Heart left ventricle (tissue), 16 donors: Measurements from ENCODE around the gene PPP2R5B. TPM values are rescaled to one million over a fixed set of nuclear protein-coding genes. Genes with fewer than 3 reads are reported as not detected.
A peak's percentile ranks its signal among the peaks of the same experiment; 100 is the strongest.
"Not testable (repeated sequence)": the region's sequence is repeated elsewhere in the genome, so short reads cannot be mapped to it uniquely, and the experiment has no call there.

Experiments used
- ATAC-seq, 4 donors: fragments of 200-7000 bp; cut with Tn5 transposase; one replicate each; pipeline ENCODE4 v1.9.1; 2020 to 2022; ENCODE audit warnings: moderate library complexity in 4 of 4, mild to moderate bottlenecking in 3 of 4, moderate number of reproducible peaks in 1 of 4
- DNase-seq, 5 donors: peaks; one replicate each; pipeline ENCODE4 v3.0.0-alpha.2; 2020
- H3K27ac ChIP-seq, 12 donors: fragments of 200-600 bp; sonication (generic) in 4 of 12; one replicate each; pipeline versions ENCODE4 v1.5.0 to v1.8.0; 2016 to 2022; ENCODE audit warnings: mild to moderate bottlenecking in 2 of 12
- H3K27me3 ChIP-seq, 9 donors: fragments of 200-600 bp; sonication (generic) in 2 of 9; one replicate each; pipeline versions ENCODE4 v1.5.1 to v1.8.0; 2016 to 2022; ENCODE audit warnings: mild to moderate bottlenecking in 3 of 9
- H3K36me3 ChIP-seq, 9 donors: fragments of 200-600 bp; sonication (generic) in 2 of 9; one replicate each; pipeline versions ENCODE4 v1.5.0 to v1.8.0; 2018 to 2022; ENCODE audit warnings: mild to moderate bottlenecking in 2 of 9
- H3K4me1 ChIP-seq, 12 donors: fragments of 200-600 bp; sonication (generic) in 4 of 12; one replicate each; pipeline versions ENCODE4 v1.5.0 to v1.8.0; 2016 to 2022; ENCODE audit warnings: mild to moderate bottlenecking in 3 of 12
- H3K4me3 ChIP-seq, 12 donors: fragments of 200-600 bp; sonication (generic) in 4 of 12; one replicate each; pipeline versions ENCODE4 v1.5.0 to v1.8.0; 2017 to 2022; ENCODE audit warnings: mild to moderate bottlenecking in 9 of 12, moderate library complexity in 4 of 12
- H3K9me3 ChIP-seq, 12 donors: fragments of 200-600 bp; sonication (generic) in 4 of 12; one replicate each; pipeline versions ENCODE4 v1.5.0 to v1.8.0; 2016 to 2022; ENCODE audit warnings: mild to moderate bottlenecking in 1 of 12
- CTCF ChIP-seq, 12 donors: fragments of 200-600 bp; sonication (generic) in 4 of 12; IDR thresholded peaks; one replicate each; pipeline versions ENCODE4 v1.5.0 to v1.8.0; 2018 to 2022; ENCODE audit warnings: antibody characterized with exemption in 12 of 12, mild to moderate bottlenecking in 5 of 12
- POLR2A ChIP-seq, 2 donors: fragments of 450-650 bp; IDR thresholded peaks; one replicate each; pipeline ENCODE4 v1.6.1; 2017; ENCODE audit warnings: antibody characterized with exemption in 2 of 2, mild to moderate bottlenecking in 2 of 2, moderate library complexity in 2 of 2
- WGBS, 4 donors: extraction: QIAGEN DNeasy Blood & Tissue Kit in 2 of 4; methylation state at CpG; one replicate each; pipeline versions ENCODE4 v1.1.5 to v1.1.7; 2013 to 2018; 5-methylcytosine and 5-hydroxymethylcytosine counted together
- intact Hi-C, 10 donors: fragments of 100-400 bp; cut with DNase I; formaldehyde crosslinking; loops; one replicate each; pipeline versions ENCODE4 v1.11.1 to v1.14.2; 2022
- microRNA counts, 2 donors: library from miRNA; unstranded; fragments of <30 nt; microRNA quantifications; one replicate each; lab custom pipeline; 2016
- microRNA-seq, 4 donors: library from miRNA; unstranded; fragments of <30 nt; microRNA quantifications; one replicate each; pipeline versions ENCODE4 to v1.2.0, GENCODE V29; 2017 to 2020
- polyA plus RNA-seq, 2 donors: library from polyadenylated mRNA; stranded (reverse); fragments of 200-250 nt; gene quantifications; one replicate each; pipeline ENCODE4 v1.2.3, GENCODE V29; 2013
- total RNA-seq, 9 donors: library from RNA; depleted of rRNA in 2 of 9; stranded (reverse); fragments of >200 nt in 2 of 9; fragmentation: NEBNext Ultra II Directional in 3 of 9; extraction: Animal tissue kit (Norgen Biotek cat#: 25700) in 3 of 9; gene quantifications; one replicate each; pipeline versions ENCODE4 v1.1.0 to v1.2.4, GENCODE V29; 2016 to 2023
- donor health status: ischemic (EF 13 %, LVEDD 7.1; RV severe dilation, severe dysfunction).
- donor health status: healthy with polysubstance abuse.
- donor health status: DM: no; HTN: yes; CAD: no.
- donor health status: DM: no; HTN: no; CAD: no.
- donor health status: ischemic (EF 25% LVEDD 6.9; RV normal size, moderate dysfunction).
- donor health status: ischemic (EF 25% LVEDD 5.7; RV mildly dilated, moderate dysfunction).
- donor health status: healthy.
- donor health status: DM: yes; HTN: yes; CAD: no.
- donor health status: ischemic (EF 35%, LVEDD 5.7; RV mildly dilated, moderate dysfunction).
- donor health status: nonischemic (EF 11% LVEDD 7.7; RV severe dilation, severe dysfunction).
- donor health status: DM: yes; HTN: yes; CAD: no.
- donor health status: PGD.
- donor health status: ischemic (EF 29% LVEDD 5.4; RV normal size, mild dysfunction).
- donor health status: nonischemic (EF 23%, LVEDD 6.1; RV moderate dilation, normal function).

Gene PPP2R5B
- total and polyA plus RNA-seq, 11 donors, result 17.5 to 34.3 (median 22.6) TPM

- peak; percentile 88 to 97 (median 89) for DNase-seq
Measured at GRCh38 chr11:64971421-64972233, 47.1 kb downstream of the PPP2R5B start, which contains the start of gene MAJIN. Gene MAJIN, minus strand, starts transcription at chr11:64972108. Its CDS starts 12,703 bp downstream, at chr11:64959405.

GRCh38 chr11:64974124-64974523, 49.6 kb downstream of the PPP2R5B start:
- Histone ChIP-seq H3K36me3 (no peaks in the 10 kb centered on the region), H3K4me3 (no peak overlapping the region), H3K27ac (no peak overlapping the region), H3K9me3 (no peaks in the 10 kb centered on the region), H3K27me3 (peaks cover 0 to 3% (median 0%) of the 10 kb centered on the region in 9 donors), H3K4me1 (peaks cover 0 to 12% (median 10%) of the 10 kb centered on the region in 12 donors)
- intact Hi-C loops, result no loop called here
- 79 to 89% (median 80%) methylated on average over 5 of the region's 5 CpGs for WGBS, 4 donors
- TF ChIP-seq POLR2A (IDR thresholded peaks at IDR 0.05) (no peak), CTCF (IDR thresholded peaks at IDR 0.05) (no peak)
- ATAC-seq, result no peak
- DNase-seq, result no peak

More at GRCh38 chr11:64971421-64972233, 47.1 kb downstream of the PPP2R5B start, which contains the start of gene MAJIN:
- WGBS, 4 donors, result 13 to 22% (median 15%) methylated on average over 59 to 69 of the region's 69 CpGs
- H3K27ac ChIP-seq, result peak within 1 kb of the TSS in 10 of 12 donors; percentile 6 to 61 (median 48)
- no peaks in the 10 kb centered on the region for H3K36me3 ChIP-seq
- intact Hi-C loops, result no loop called here
- H3K27me3 ChIP-seq, result peaks cover 0 to 3% (median 0%) of the 10 kb centered on the region in 9 donors
- ATAC-seq, result peak; percentile 55 to 95 (median 85)
- H3K9me3 ChIP-seq, result no peaks in the 10 kb centered on the region
- peaks cover 0 to 12% (median 10%) of the 10 kb centered on the region in 12 donors for H3K4me1 ChIP-seq
- H3K4me3 ChIP-seq, result peak within 1 kb of the TSS in 11 of 12 donors; percentile 12 to 50 (median 45)
- TF ChIP-seq CTCF (IDR thresholded peaks at IDR 0.05), result no peak
- peak in 1 of 2 donors; percentile 61 for TF ChIP-seq POLR2A (IDR thresholded peaks at IDR 0.05)

DNA sequence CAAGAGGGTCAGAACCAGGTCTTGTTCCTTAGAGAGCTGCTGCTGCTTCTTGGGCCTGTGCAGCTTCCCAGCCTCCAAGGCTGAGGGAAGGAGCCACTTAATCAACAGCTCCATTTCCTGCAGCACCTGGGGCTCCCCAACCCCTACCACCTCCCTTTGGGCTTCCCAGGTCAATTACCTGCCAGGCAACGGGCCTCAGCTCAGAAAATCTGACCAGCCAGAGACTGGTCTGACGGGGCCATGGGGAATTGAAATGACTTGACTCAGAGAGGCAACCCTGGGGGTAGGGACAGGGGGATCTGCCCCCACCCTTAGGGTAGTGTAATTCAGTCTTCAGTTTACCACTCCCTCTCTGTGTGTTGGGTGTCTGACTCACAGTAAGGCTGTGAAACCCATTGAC, 52.2 kb downstream of the PPP2R5B start:
- H3K9me3 ChIP-seq, result no peaks in the 10 kb centered on the region
- no peak for ATAC-seq

DNA sequence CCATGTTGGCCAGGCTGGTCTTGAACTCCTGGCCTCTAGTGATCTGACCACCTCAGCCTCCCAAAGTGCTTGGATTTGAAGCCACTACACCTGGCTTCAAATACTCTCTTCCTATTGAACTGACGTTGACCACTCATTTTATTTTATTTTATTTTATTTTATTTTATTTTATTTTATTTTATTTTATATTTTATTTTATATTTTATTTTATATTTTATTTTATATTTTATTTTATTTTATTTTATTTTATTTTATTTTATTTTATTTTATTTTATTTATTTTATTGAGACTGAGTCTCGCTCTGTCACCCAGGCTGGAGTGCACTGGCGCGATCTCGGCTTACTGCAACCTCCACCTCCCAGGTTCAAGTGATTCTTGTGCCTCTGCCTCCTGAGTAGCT, 58.9 kb downstream of the PPP2R5B start:
- not testable (repeated sequence) for ATAC-seq, H3K27ac ChIP-seq
- WGBS, 4 donors, result 72 to 89% (median 86%) methylated on average over 5 of the region's 5 CpGs

More for the DNA sequence above, 52.2 kb downstream of the PPP2R5B start:
- WGBS, 4 donors, result 71 to 82% (median 78%) methylated on average over 2 of the region's 2 CpGs
- Histone ChIP-seq H3K27me3 (peaks cover 0 to 3% (median 0%) of the 10 kb centered on the region in 9 donors), H3K27ac (no peak overlapping the region), H3K36me3 (no peaks in the 10 kb centered on the region), H3K4me3 (no peak overlapping the region), H3K4me1 (peaks cover 0 to 9% (median 7%) of the 10 kb centered on the region in 12 donors)
- no peak for DNase-seq
- intact Hi-C loops, result loop anchor here in 1 of 10 donors (5.0 kb wide), 1 partner anchor 49 kb away; no protein-coding TSS in a partner anchor
- TF ChIP-seq CTCF (IDR thresholded peaks at IDR 0.05) (no peak), POLR2A (IDR thresholded peaks at IDR 0.05) (no peak)

More for the DNA sequence above, 58.9 kb downstream of the PPP2R5B start:
- H3K9me3 ChIP-seq, H3K4me3 ChIP-seq, DNase-seq, intact Hi-C loops, H3K27me3 ChIP-seq, H3K4me1 ChIP-seq, H3K36me3 ChIP-seq: not testable (repeated sequence)

MicroRNA genes within 50 kb of the gene (microRNA counts, 767-probe panel; counts per million panel counts)
- microRNA hsa-miR-192-5p (lab: Ali Mortazavi, UCI), result 2,495 to 2,648 counts per million in 2 donors

Small RNAs within 50 kb of the gene (microRNA-seq; reads per million reads assigned to microRNA genes)
- gene MIR6749, result 0 to 0.77 (median 0.14) reads per million in 4 donors
- 0 to 1.7 (median 0.10) reads per million in 4 donors for gene MIR6750

Other genes with a start within 250 kb of the PPP2R5B start
- 1 to 10 TPM in 4 of 9 donors, under 1 TPM in 4, not detected in 1; 0.62 to 5.5 (median 1.3) TPM for gene NRXN2, start 201.5 kb upstream of the PPP2R5B start, total RNA-seq
- under 1 TPM; 0.42 to 0.65 TPM for gene NRXN2, start 201.5 kb upstream of the PPP2R5B start, polyA plus RNA-seq
- 10 to 100 TPM; 22.2 to 34.0 (median 28.1) TPM for gene RASGRP2, start 180.5 kb upstream of the PPP2R5B start, total RNA-seq
- 10 to 100 TPM; 16.2 to 78.9 TPM for gene RASGRP2, start 180.5 kb upstream of the PPP2R5B start, polyA plus RNA-seq
- 100 to 1,000 TPM in 4 of 9 donors, 10 to 100 TPM in 5; 51.6 to 167 (median 89.9) TPM for gene PYGM, start 164.7 kb upstream of the PPP2R5B start, total RNA-seq
- 10 to 100 TPM; 10.3 to 71.8 TPM for gene PYGM, start 164.7 kb upstream of the PPP2R5B start, polyA plus RNA-seq
- 100 to 1,000 TPM; 103 to 349 (median 157) TPM for gene SF1, start 146.1 kb upstream of the PPP2R5B start, total RNA-seq
- 10 to 100 TPM; 59.2 to 65.5 TPM for gene SF1, start 146.1 kb upstream of the PPP2R5B start, polyA plus RNA-seq
- gene MAP4K2, start 121.5 kb upstream of the PPP2R5B start, total RNA-seq, result 10 to 100 TPM in 3 of 9 donors, 1 to 10 TPM in 6; 7.0 to 27.5 (median 8.6) TPM
- 1 to 10 TPM; 7.8 to 9.5 TPM for gene MAP4K2, start 121.5 kb upstream of the PPP2R5B start, polyA plus RNA-seq
- gene MEN1, start 114.1 kb upstream of the PPP2R5B start, total RNA-seq, result 10 to 100 TPM in 4 of 9 donors, 1 to 10 TPM in 5; 6.6 to 15.0 (median 9.0) TPM
- gene MEN1, start 114.1 kb upstream of the PPP2R5B start, polyA plus RNA-seq, result 10 to 100 TPM in 1 of 2 donors, 1 to 10 TPM in 1; 7.2 to 15.2 TPM
- under 1 TPM in 8 of 9 donors, not detected in 1; 0.12 to 0.50 (median 0.26) TPM for gene CDC42BPG, start 80.0 kb upstream of the PPP2R5B start, total RNA-seq
- under 1 TPM; 0.12 to 0.15 TPM for gene CDC42BPG, start 80.0 kb upstream of the PPP2R5B start, polyA plus RNA-seq
- gene EHD1, start 46.1 kb upstream of the PPP2R5B start, total RNA-seq, result 100 to 1,000 TPM in 1 of 9 donors, 10 to 100 TPM in 8; 38.2 to 102 (median 58.2) TPM
- gene EHD1, start 46.1 kb upstream of the PPP2R5B start, polyA plus RNA-seq, result 10 to 100 TPM; 27.9 to 50.4 TPM
- 10 to 100 TPM; 11.4 to 38.5 (median 18.4) TPM for gene ATG2A, start 7.5 kb upstream of the PPP2R5B start, total RNA-seq
- 10 to 100 TPM; 12.8 to 16.1 TPM for gene ATG2A, start 7.5 kb upstream of the PPP2R5B start, polyA plus RNA-seq
- under 1 TPM in 1 of 9 donors, not detected in 8; 0.48 TPM for gene GPHA2, start 11.2 kb downstream of the PPP2R5B start, total RNA-seq
- gene GPHA2, start 11.2 kb downstream of the PPP2R5B start, polyA plus RNA-seq, result not detected
- not detected for gene MAJIN, start 47.4 kb downstream of the PPP2R5B start, total RNA-seq
- gene MAJIN, start 47.4 kb downstream of the PPP2R5B start, polyA plus RNA-seq, result not detected
- 10 to 100 TPM in 1 of 9 donors, 1 to 10 TPM in 7, under 1 TPM in 1; 0.87 to 33.4 (median 1.5) TPM for gene BATF2, start 72.3 kb downstream of the PPP2R5B start, total RNA-seq
- 1 to 10 TPM; 1.6 to 2.0 TPM for gene BATF2, start 72.3 kb downstream of the PPP2R5B start, polyA plus RNA-seq
- gene ARL2, start 89.5 kb downstream of the PPP2R5B start, total RNA-seq, result 100 to 1,000 TPM in 7 of 9 donors, 10 to 100 TPM in 2; 90.3 to 241 (median 116) TPM
- gene ARL2, start 89.5 kb downstream of the PPP2R5B start, polyA plus RNA-seq, result 100 to 1,000 TPM; 126 to 158 TPM
- gene SNX15, start 102.8 kb downstream of the PPP2R5B start, total RNA-seq, result 10 to 100 TPM; 12.7 to 33.0 (median 17.9) TPM
- gene SNX15, start 102.8 kb downstream of the PPP2R5B start, polyA plus RNA-seq, result 10 to 100 TPM; 14.8 to 29.5 TPM
- gene SAC3D1, start 116.5 kb downstream of the PPP2R5B start, total RNA-seq, result 1 to 10 TPM; 4.3 to 9.1 (median 6.2) TPM
- gene SAC3D1, start 116.5 kb downstream of the PPP2R5B start, polyA plus RNA-seq, result 10 to 100 TPM in 1 of 2 donors, 1 to 10 TPM in 1; 4.8 to 14.6 TPM
- 1 to 10 TPM; 2.6 to 7.4 (median 3.4) TPM for gene NAALADL1, start 133.9 kb downstream of the PPP2R5B start, total RNA-seq
- 1 to 10 TPM; 2.7 to 7.4 TPM for gene NAALADL1, start 133.9 kb downstream of the PPP2R5B start, polyA plus RNA-seq
- gene CDCA5, start 159.4 kb downstream of the PPP2R5B start, total RNA-seq, result 10 to 100 TPM in 1 of 9 donors, 1 to 10 TPM in 2, under 1 TPM in 6; 0.42 to 11.6 (median 0.81) TPM
- gene CDCA5, start 159.4 kb downstream of the PPP2R5B start, polyA plus RNA-seq, result under 1 TPM; 0.38 to 0.83 TPM
- 10 to 100 TPM; 19.6 to 42.8 (median 25.0) TPM for gene ZFPL1, start 159.5 kb downstream of the PPP2R5B start, total RNA-seq
- gene ZFPL1, start 159.5 kb downstream of the PPP2R5B start, polyA plus RNA-seq, result 10 to 100 TPM; 28.1 to 44.4 TPM
- 100 to 1,000 TPM in 6 of 9 donors, 10 to 100 TPM in 3; 78.4 to 165 (median 106) TPM for gene VPS51, start 171.5 kb downstream of the PPP2R5B start, total RNA-seq
- 10 to 100 TPM; 94.2 to 94.3 TPM for gene VPS51, start 171.5 kb downstream of the PPP2R5B start, polyA plus RNA-seq
- 100 to 1,000 TPM in 3 of 9 donors, 10 to 100 TPM in 6; 25.1 to 752 (median 78.6) TPM for gene TM7SF2, start 187.2 kb downstream of the PPP2R5B start, total RNA-seq
- 10 to 100 TPM; 17.6 to 59.9 TPM for gene TM7SF2, start 187.2 kb downstream of the PPP2R5B start, polyA plus RNA-seq
- 10 to 100 TPM in 1 of 9 donors, 1 to 10 TPM in 8; 5.5 to 14.3 (median 7.3) TPM for gene ZNHIT2, start 193.0 kb downstream of the PPP2R5B start, total RNA-seq
- 10 to 100 TPM; 12.4 to 15.5 TPM for gene ZNHIT2, start 193.0 kb downstream of the PPP2R5B start, polyA plus RNA-seq
- gene FAU, start 197.4 kb downstream of the PPP2R5B start, total RNA-seq, result 100 to 1,000 TPM; 388 to 652 (median 636) TPM
- 1,000 to 10,000 TPM in 1 of 2 donors, 100 to 1,000 TPM in 1; 973 to 1,119 TPM for gene FAU, start 197.4 kb downstream of the PPP2R5B start, polyA plus RNA-seq
- 10 to 100 TPM; 33.1 to 66.6 (median 42.1) TPM for gene MRPL49, start 197.6 kb downstream of the PPP2R5B start, total RNA-seq
- 10 to 100 TPM; 13.7 to 59.2 TPM for gene MRPL49, start 197.6 kb downstream of the PPP2R5B start, polyA plus RNA-seq
- gene SYVN1, start 209.8 kb downstream of the PPP2R5B start, total RNA-seq, result 10 to 100 TPM; 21.7 to 65.8 (median 28.2) TPM
- gene SYVN1, start 209.8 kb downstream of the PPP2R5B start, polyA plus RNA-seq, result 10 to 100 TPM; 13.9 to 34.5 TPM
- gene SPDYC, start 245.5 kb downstream of the PPP2R5B start, total RNA-seq, result not detected
- not detected for gene SPDYC, start 245.5 kb downstream of the PPP2R5B start, polyA plus RNA-seq